Pancreas (tissue), 10 donors: ENCODE measurements around the gene CDK11A. TPM values are rescaled to one million over a fixed set of nuclear protein-coding genes. Genes with fewer than 3 reads are reported as not detected.
A peak's percentile ranks its signal among the peaks of the same experiment; 100 is the strongest.
"Not testable (repeated sequence)": the region's sequence is repeated elsewhere in the genome, so short reads cannot be mapped to it uniquely, and the experiment has no call there.

Experiments
- ATAC-seq, 4 donors: fragments of 200-7000 bp; cut with Tn5 transposase; one replicate each; pipeline versions ENCODE4 v1.8.0 to v1.9.1; 2020; ENCODE audit warnings: mild to moderate bottlenecking in 4 of 4, moderate library complexity in 4 of 4
- DNase-seq, 6 donors: peaks; one replicate each; pipeline ENCODE4 v3.0.0-alpha.2; 2020
- FAIRE-seq: peaks from 2 replicates; lab custom pipeline; 2012; peaks lifted over from hg19 to GRCh38; lab: Jason Lieb, UNC
- H3K27ac ChIP-seq, 4 donors: fragments of 200-600 bp; sonication (generic); 1 replicate in 3 of 4; 2 replicates in 1 of 4; pipeline versions ENCODE4 v1.5.0 to v1.8.0; 2020
- H3K27me3 ChIP-seq, 4 donors: fragments of 200-600 bp; one replicate each; pipeline ENCODE4 v1.8.0; 2021
- H3K36me3 ChIP-seq, 3 donors: fragments of 200-600 bp; sonication (generic) in 1 of 3; one replicate each; pipeline versions ENCODE4 v1.5.0 to v1.8.0; 2020 to 2021
- H3K4me1 ChIP-seq, 3 donors: fragments of 200-600 bp; one replicate each; pipeline ENCODE4 v1.8.0; 2021
- H3K4me3 ChIP-seq, 4 donors: fragments of 200-600 bp; sonication (generic) in 2 of 4; one replicate each; pipeline versions ENCODE4 v1.5.0 to v1.8.0; 2020 to 2021
- H3K9me3 ChIP-seq, 4 donors: fragments of 200-600 bp; one replicate each; pipeline ENCODE4 v1.8.0; 2021
- CTCF ChIP-seq, 4 donors: fragments of 200-600 bp; sonication (generic) in 3 of 4; IDR thresholded peaks; one replicate each; pipeline versions ENCODE4 v1.5.0 to v1.8.0; 2021; ENCODE audit warnings: antibody characterized with exemption in 4 of 4
- WGBS, 2 donors: extraction: QIAGEN DNeasy Blood & Tissue Kit; methylation state at CpG; one replicate each; pipeline ENCODE4 v1.1.7; 2013; 5-methylcytosine and 5-hydroxymethylcytosine counted together
- intact Hi-C, 3 donors: fragments of 100-400 bp; cut with DNase I; formaldehyde crosslinking; loops; one replicate each; pipeline versions ENCODE4 v1.11.1 to v1.14.2; 2022
- polyA plus RNA-seq, 2 donors: library from polyadenylated mRNA; stranded (reverse); fragments of 200-250 nt; gene quantifications; one replicate each; pipeline ENCODE4 v1.2.3, GENCODE V29; 2013
- total RNA-seq, 6 donors: library from RNA; stranded (reverse); fragmentation: NEBNext Ultra II Directional in 4 of 6; extraction: Animal tissue kit (Norgen Biotek cat#: 25700) in 4 of 6; gene quantifications; one replicate each; pipeline versions ENCODE4 v1.2.1 to v1.2.4, GENCODE V29; 2021 to 2023
- donor health status: healthy with polysubstance abuse.
- donor health status: DM: no; HTN: no; CAD: no; lungs with moderate emphysema.
- donor health status: DM: no; HTN: no; CAD: no.
- donor health status: control.
- donor health status: control.
- donor health status: Bipolar disorder and iron deficiency.
- donor health status: DM: yes; HTN: yes; CAD: no.
- donor health status: DM: no; HTN: no; CAD: no.
- donor health status: DM: no; HTN: no; CAD: no.
- donor health status: DM: yes; HTN: yes; CAD: no.

Gene CDK11A
- total and polyA plus RNA-seq, 8 donors = 13.2 to 111 (median 17.8) TPM

- 91 to 92% methylated on average over 16 to 17 of the region's 17 CpGs for WGBS, 2 donors
- no peak overlapping the region for H3K27ac ChIP-seq
- intact Hi-C loops = no loop called here
- peaks cover 0 to 5% (median 5%) of the 10 kb centered on the region in 3 donors for H3K36me3 ChIP-seq
- no peak for TF ChIP-seq CTCF (IDR thresholded peaks at IDR 0.05)
- no peak for FAIRE-seq
- no peaks in the 10 kb centered on the region for H3K9me3 ChIP-seq
- no peaks in the 10 kb centered on the region for H3K27me3 ChIP-seq
- no peaks in the 10 kb centered on the region for H3K4me1 ChIP-seq
- DNase-seq = no peak
- no peak for ATAC-seq
- no peak overlapping the region for H3K4me3 ChIP-seq
These were observed 8.2 kb upstream of the CDK11A start for GRCh38 chr1:1732381-1732780.

- intact Hi-C loops = no loop called here
- Histone ChIP-seq H3K4me3 (no peak overlapping the region), H3K9me3 (no peaks in the 10 kb centered on the region), H3K4me1 (no peaks in the 10 kb centered on the region), H3K27me3 (no peaks in the 10 kb centered on the region), H3K27ac (no peak overlapping the region), H3K36me3 (peaks cover 0 to 5% (median 5%) of the 10 kb centered on the region in 3 donors)
- 89 to 93% methylated on average over 16 to 17 of the region's 17 CpGs for WGBS, 2 donors
- no peak for TF ChIP-seq CTCF (IDR thresholded peaks at IDR 0.05)
- DNase-seq = no peak
- no peak for ATAC-seq
- FAIRE-seq = no peak
These were observed 6.7 kb upstream of the CDK11A start for GRCh38 chr1:1730870-1731269.

GRCh38 chr1:1730230-1730629, 6.1 kb upstream of the CDK11A start:
- ATAC-seq = peak; percentile 8 to 81 (median 15)
- H3K27me3 ChIP-seq, H3K27ac ChIP-seq, FAIRE-seq, H3K4me1 ChIP-seq, DNase-seq, intact Hi-C loops, H3K9me3 ChIP-seq, H3K36me3 ChIP-seq, H3K4me3 ChIP-seq: not testable (repeated sequence)
- 77% methylated on average over 9 of the region's 13 CpGs; no CpG with 5 or more reads in 1 of the 2 donors for WGBS, 2 donors

GRCh38 chr1:1729116-1729816, 5.1 kb upstream of the CDK11A start:
- FAIRE-seq, H3K27ac ChIP-seq, ATAC-seq, intact Hi-C loops, H3K4me3 ChIP-seq, H3K27me3 ChIP-seq, DNase-seq, H3K4me1 ChIP-seq, H3K9me3 ChIP-seq, H3K36me3 ChIP-seq: not testable (repeated sequence)
- WGBS, 2 donors = 91 to 96% methylated on average over 11 to 16 of the region's 18 CpGs

- ATAC-seq, H3K36me3 ChIP-seq, intact Hi-C loops, DNase-seq, H3K27me3 ChIP-seq, H3K4me3 ChIP-seq, H3K27ac ChIP-seq, FAIRE-seq, H3K9me3 ChIP-seq, H3K4me1 ChIP-seq: not testable (repeated sequence)
- WGBS, 2 donors = 68 to 73% methylated on average over 8 to 14 of the region's 14 CpGs
These were observed 4.3 kb upstream of the CDK11A start for GRCh38 chr1:1728308-1729005.

GRCh38 chr1:1727131-1727651, 3.0 kb upstream of the CDK11A start:
- H3K9me3 ChIP-seq, H3K4me1 ChIP-seq, ATAC-seq, H3K4me3 ChIP-seq, H3K27ac ChIP-seq, DNase-seq, FAIRE-seq, H3K27me3 ChIP-seq, intact Hi-C loops, H3K36me3 ChIP-seq: not testable (repeated sequence)
- WGBS, 2 donors = 75% methylated on average over 11 of the region's 12 CpGs

- FAIRE-seq, H3K27ac ChIP-seq, DNase-seq, H3K4me3 ChIP-seq, H3K4me1 ChIP-seq, H3K9me3 ChIP-seq, ATAC-seq, H3K27me3 ChIP-seq, H3K36me3 ChIP-seq, intact Hi-C loops: not testable (repeated sequence)
- WGBS, 2 donors = 96 to 97% methylated on average over 13 to 17 of the region's 17 CpGs
These were observed 1.9 kb upstream of the CDK11A start for GRCh38 chr1:1726088-1726487.
